HG02973 (cell line): ENCODE results near the gene DAP3.
"Not testable (repeated sequence)": the region's sequence is repeated elsewhere in the genome, so short reads cannot be mapped to it uniquely, and the experiment has no call there.

Source experiments
- ATAC-seq: cut with Tn5 transposase; IDR thresholded peaks from one replicate; pipeline ENCODE4 v1.9.1; 2021; ENCODE audit warnings: moderate library complexity; ENCODE audit not compliant: unreplicated experiment

The DAP3 gene

GRCh38 chr1:155680531-155680930, 8.4 kb upstream of the DAP3 start:
- ATAC-seq: no peak

GRCh38 chr1:155681776-155682175, 7.1 kb upstream of the DAP3 start:
- no peak for ATAC-seq

- peak; percentile 26 for ATAC-seq
Observed at GRCh38 chr1:155687705-155688323, 1.1 kb upstream of the DAP3 start.

- peak; percentile 73 for ATAC-seq
Observed at GRCh38 chr1:155688324-155689080, 389 bp upstream of the DAP3 start, which contains the start of gene YY1AP1. Gene YY1AP1 (minus strand): TSS chr1:155688774. CDS start chr1:155680436, 8,338 bp downstream.

- no peak for ATAC-seq
Observed at GRCh38 chr1:155691992-155692528, 3.2 kb downstream of the DAP3 start.

- no peak for ATAC-seq
Observed at GRCh38 chr1:155694167-155694566, 5.3 kb downstream of the DAP3 start.

GRCh38 chr1:155695072-155695471, 6.2 kb downstream of the DAP3 start:
- no peak for ATAC-seq

GRCh38 chr1:155695608-155696007, 6.7 kb downstream of the DAP3 start:
- ATAC-seq: no peak

- no peak for ATAC-seq
Observed at GRCh38 chr1:155696524-155696923, 7.6 kb downstream of the DAP3 start.

GRCh38 chr1:155697046-155697445, 8.2 kb downstream of the DAP3 start:
- ATAC-seq: no peak

- ATAC-seq: not testable (repeated sequence)
Observed at GRCh38 chr1:155697616-155698015, 8.7 kb downstream of the DAP3 start.

GRCh38 chr1:155698382-155699038, 9.6 kb downstream of the DAP3 start:
- no peak for ATAC-seq

GRCh38 chr1:155699062-155699461, 10.2 kb downstream of the DAP3 start:
- not testable (repeated sequence) for ATAC-seq

- not testable (repeated sequence) for ATAC-seq
Observed at GRCh38 chr1:155701675-155702074, 12.8 kb downstream of the DAP3 start.

GRCh38 chr1:155703216-155703615, 14.3 kb downstream of the DAP3 start:
- ATAC-seq: no peak

- not testable (repeated sequence) for ATAC-seq
Observed at GRCh38 chr1:155704414-155704813, 15.5 kb downstream of the DAP3 start.

GRCh38 chr1:155706139-155706538, 17.2 kb downstream of the DAP3 start:
- ATAC-seq: no peak

GRCh38 chr1:155709391-155709790, 20.5 kb downstream of the DAP3 start:
- ATAC-seq: no peak

GRCh38 chr1:155711457-155711856, 22.6 kb downstream of the DAP3 start:
- ATAC-seq: not testable (repeated sequence)

- ATAC-seq: not testable (repeated sequence)
Observed at GRCh38 chr1:155712636-155713035, 23.7 kb downstream of the DAP3 start.

- ATAC-seq: no peak
Observed at GRCh38 chr1:155713075-155713474, 24.2 kb downstream of the DAP3 start.

GRCh38 chr1:155715056-155715455, 26.2 kb downstream of the DAP3 start:
- ATAC-seq: not testable (repeated sequence)
